Mammary epithelial cell (primary cell): ENCODE results near the gene DOK7.

Source experiments
- CTCF ChIP-seq, 2 donors: IDR thresholded peaks in 1 of 2; conservative IDR thresholded peaks in 1 of 2; 2 replicates each; pipeline ENCODE4 v1.5.1; 2011 to 2012; ENCODE audit warnings: inconsistent platforms in 2 of 2, low read length in 2 of 2, mild to moderate bottlenecking in 2 of 2, control low read depth in 1 of 2, low read depth in 1 of 2; ENCODE audit not compliant: insufficient read depth in 1 of 2; ENCODE audit errors: extremely low read depth in 1 of 2
- EZH2 ChIP-seq: IDR thresholded peaks from 2 replicates; pipeline ENCODE4 v1.6.1; 2012; ENCODE audit warnings: low read length, inconsistent platforms, borderline replicate concordance

GRCh38 chr4:3442460-3442958 is 20.6 kb upstream of the DOK7 start:
- no peak for TF ChIP-seq CTCF (conservative IDR thresholded peaks at IDR 0.05 in 1 of 2, IDR thresholded peaks at IDR 0.05 in 1 of 2; ENCODE audit: extremely low read depth in 1 of 2, insufficient read depth in 1 of 2, low read depth in 1 of 2, low read length in 2 of 2)
- TF ChIP-seq EZH2: no peak
